ENCODE measurements around the gene CASKIN2. TPM values are rescaled to one million over a fixed set of nuclear protein-coding genes. Genes with fewer than 3 reads are reported as not detected.
A peak's percentile ranks its signal among the peaks of the same experiment; 100 is the strongest.

CASKIN2 gene
- total and polyA plus RNA-seq, 11 donors = 19.5 to 51.2 (median 36.9) TPM

- no peaks in the 10 kb centered on the region for H3K9me3 ChIP-seq
- intact Hi-C loops (cut with DNase I) = no loop called here
- ATAC-seq (no peak), DNase-seq (peak in 2 of 5 donors; percentile 1 to 42)
- peaks cover 0 to 48% (median 31%) of the 10 kb centered on the region in 9 donors for H3K36me3 ChIP-seq
- no peak overlapping the region for H3K4me3 ChIP-seq
- H3K27me3 ChIP-seq = no peaks in the 10 kb centered on the region
- peak overlapping the region in 4 of 12 donors; percentile 9 to 71 (median 50) for H3K27ac ChIP-seq
- TF ChIP-seq POLR2A (IDR thresholded peaks at IDR 0.05) (no peak), CTCF (IDR thresholded peaks at IDR 0.05) (no peak)
- peaks cover 6 to 66% (median 49%) of the 10 kb centered on the region in 12 donors for H3K4me1 ChIP-seq
- WGBS, 4 donors = 84 to 91% (median 89%) methylated on average over 19 to 24 of the region's 24 CpGs
Measured at GRCh38 chr17:75488693-75489510, 26.4 kb downstream of the CASKIN2 start.

GRCh38 chr17:75487351-75488070 lies 27.8 kb downstream of the CASKIN2 start:
- H3K9me3 ChIP-seq = no peaks in the 10 kb centered on the region
- peak in 4 of 5 donors; percentile 61 to 75 (median 72) for DNase-seq
- H3K36me3 ChIP-seq = peaks cover 0 to 34% (median 17%) of the 10 kb centered on the region in 9 donors
- intact Hi-C loops (cut with DNase I) = no loop called here
- H3K4me1 ChIP-seq = peaks cover 6 to 66% (median 51%) of the 10 kb centered on the region in 12 donors
- no peaks in the 10 kb centered on the region for H3K27me3 ChIP-seq
- TF ChIP-seq CTCF (IDR thresholded peaks at IDR 0.05) (peak in 1 of 12 donors; percentile 7), POLR2A (IDR thresholded peaks at IDR 0.05) (no peak)
- peak overlapping the region in 9 of 12 donors; percentile 2 to 89 (median 47) for H3K27ac ChIP-seq
- 48 to 54% (median 52%) methylated on average over 12 of the region's 12 CpGs for WGBS, 4 donors
- no peak overlapping the region for H3K4me3 ChIP-seq
- peak in 3 of 4 donors; percentile 25 to 57 (median 32) for ATAC-seq

- DNase-seq (peak in 1 of 5 donors; percentile 30), ATAC-seq (no peak)
- Histone ChIP-seq H3K27ac (peak overlapping the region in 9 of 12 donors; percentile 36 to 89 (median 51)), H3K4me1 (peaks cover 6 to 68% (median 52%) of the 10 kb centered on the region in 12 donors), H3K9me3 (no peaks in the 10 kb centered on the region), H3K36me3 (peaks cover 0 to 28% (median 12%) of the 10 kb centered on the region in 9 donors), H3K4me3 (no peak overlapping the region), H3K27me3 (no peaks in the 10 kb centered on the region)
- TF ChIP-seq CTCF (IDR thresholded peaks at IDR 0.05) = no peak
- no peak for TF ChIP-seq POLR2A (IDR thresholded peaks at IDR 0.05)
- intact Hi-C loops (cut with DNase I) = no loop called here
- WGBS, 4 donors = 75 to 81% (median 78%) methylated on average over 5 of the region's 5 CpGs
Measured at GRCh38 chr17:75486951-75487350, 28.4 kb downstream of the CASKIN2 start.

GRCh38 chr17:75486151-75486550 lies 29.2 kb downstream of the CASKIN2 start:
- 82 to 91% (median 86%) methylated on average over 12 to 14 of the region's 14 CpGs for WGBS, 4 donors
- intact Hi-C loops (cut with DNase I) = no loop called here
- Histone ChIP-seq H3K4me1 (peaks cover 6 to 75% (median 54%) of the 10 kb centered on the region in 12 donors), H3K27ac (peak overlapping the region in 9 of 12 donors; percentile 27 to 77 (median 58)), H3K36me3 (peaks cover 0 to 20% (median 5%) of the 10 kb centered on the region in 9 donors), H3K27me3 (no peaks in the 10 kb centered on the region), H3K4me3 (peak overlapping the region in 2 of 12 donors; percentile 3), H3K9me3 (no peaks in the 10 kb centered on the region)
- ATAC-seq (no peak), DNase-seq (peak in 3 of 5 donors; percentile 20 to 28 (median 26))
- TF ChIP-seq POLR2A (IDR thresholded peaks at IDR 0.05) = no peak
- no peak for TF ChIP-seq CTCF (IDR thresholded peaks at IDR 0.05)

Measured in heart left ventricle (tissue), 16 donors.